GM23338 (cell line): ENCODE data around the gene NOSTRIN. TPM values are rescaled to one million over a fixed set of nuclear protein-coding genes. Genes with fewer than 3 reads are reported as not detected.

ENCODE experiments used
- ATAC-seq: fragments of 200-7000 bp; cut with Tn5 transposase; 3 replicates; pipeline ENCODE4 v1.9.1; 2020
- DNase-seq: peaks from one replicate; pipeline ENCODE4 v3.0.0-alpha.2; 2015; ENCODE audit warnings: low spot score
- H2AFZ ChIP-seq: fragments of 200-600 bp; sonication (generic); 2 replicates; pipeline ENCODE4 v1.8.0; 2016; ENCODE audit warnings: antibody characterized with exemption, mild to moderate bottlenecking, moderate library complexity
- H3F3A ChIP-seq: fragments of 200-600 bp; sonication (generic); replicated peaks from 2 replicates; pipeline ENCODE4 v1.8.0; 2017; ENCODE audit warnings: antibody characterized with exemption, mixed run types, low read depth
- H3K27ac ChIP-seq: fragments of 200-600 bp; sonication (generic); 2 replicates; pipeline ENCODE4 v1.6.1; 2016; ENCODE audit warnings: low read depth
- H3K27me3 ChIP-seq: fragments of 200-600 bp; sonication (generic); 2 replicates; pipeline ENCODE4 v1.8.0; 2016; ENCODE audit warnings: mild to moderate bottlenecking, mixed run types, moderate library complexity; ENCODE audit not compliant: insufficient read depth
- H3K36me3 ChIP-seq: fragments of 200-600 bp; sonication (generic); 2 replicates; pipeline ENCODE4 v1.8.0; 2016; ENCODE audit warnings: mild to moderate bottlenecking; ENCODE audit not compliant: insufficient read depth
- H3K4me1 ChIP-seq: fragments of 200-600 bp; sonication (generic); 2 replicates; pipeline ENCODE4 v1.8.0; 2016; ENCODE audit warnings: mild to moderate bottlenecking, moderate library complexity; ENCODE audit not compliant: insufficient read depth
- H3K4me2 ChIP-seq: fragments of 200-600 bp; sonication (generic); 2 replicates; pipeline ENCODE4 v1.7.1; 2017; ENCODE audit warnings: mixed run types
- H3K4me3 ChIP-seq: fragments of 200-600 bp; sonication (generic); 2 replicates; pipeline ENCODE4 v1.6.1; 2016; ENCODE audit warnings: mixed run types
- H3K79me2 ChIP-seq: fragments of 200-600 bp; sonication (generic); replicated peaks from 2 replicates; pipeline ENCODE4 v1.8.0; 2017; ENCODE audit warnings: mild to moderate bottlenecking; ENCODE audit not compliant: insufficient read depth
- H3K9me2 ChIP-seq: fragments of 200-600 bp; sonication (generic); 2 replicates; pipeline ENCODE4 v1.8.0; 2017; ENCODE audit not compliant: insufficient read depth
- H4K20me1 ChIP-seq: fragments of 200-600 bp; sonication (generic); replicated peaks from 2 replicates; pipeline ENCODE4 v1.8.0; 2017; ENCODE audit warnings: mild to moderate bottlenecking; ENCODE audit not compliant: insufficient read depth
- H3K27ac Mint-ChIP-seq: 2 replicates; pipeline ENCODE4 v1.8.0; 2020; ENCODE audit warnings: inconsistent platforms, mild to moderate bottlenecking, moderate library complexity, mixed read lengths
- H3K27me3 Mint-ChIP-seq: 3 replicates; pipeline ENCODE4 v1.8.0; 2022; ENCODE audit warnings: low read depth, mild to moderate bottlenecking, moderate library complexity, mixed read lengths, inconsistent platforms; ENCODE audit not compliant: insufficient read depth, poor library complexity
- H3K36me3 Mint-ChIP-seq: 3 replicates; pipeline ENCODE4 v1.8.0; 2021; ENCODE audit warnings: low read depth, mild to moderate bottlenecking, inconsistent platforms, moderate library complexity, mixed read lengths
- H3K4me1 Mint-ChIP-seq: 3 replicates; pipeline ENCODE4 v1.8.0; 2020; ENCODE audit warnings: mild to moderate bottlenecking, inconsistent platforms, mixed read lengths
- H3K4me3 Mint-ChIP-seq: 3 replicates; pipeline ENCODE4 v1.8.0; 2021; ENCODE audit warnings: moderate library complexity, mild to moderate bottlenecking, inconsistent platforms, mixed read lengths
- H3K9me3 Mint-ChIP-seq: 3 replicates; pipeline ENCODE4 v1.8.0; 2020; ENCODE audit warnings: moderate library complexity, mild to moderate bottlenecking, inconsistent platforms, mixed read lengths
- CREB1 ChIP-seq: fragments of 250-450 bp; sonication (Bioruptor Pico); IDR thresholded peaks from 2 replicates; pipeline ENCODE4 v1.5.0; 2020; ENCODE audit warnings: low read depth, mild to moderate bottlenecking, moderate library complexity
- CTCF ChIP-seq, 2 experiments: fragments of 200-600 bp in 1 of 2; sonication (generic) in 1 of 2; conservative IDR thresholded peaks; 2 replicates each; pipeline versions ENCODE4 v1.5.1 to v1.6.1; 2016 to 2017; ENCODE audit warnings: antibody characterized with exemption in 2 of 2, low read depth in 2 of 2, mild to moderate bottlenecking in 2 of 2, moderate library complexity in 1 of 2
- ETS1 ChIP-seq: IDR thresholded peaks from 2 replicates; pipeline ENCODE4 v1.6.1; 2016; ENCODE audit warnings: antibody characterized with exemption
- EZH2 ChIP-seq: fragments of 200-600 bp; sonication (generic); IDR thresholded peaks from one replicate; pipeline ENCODE4 v1.8.0; 2017; ENCODE audit warnings: antibody characterized with exemption, mild to moderate bottlenecking, low read depth; ENCODE audit not compliant: unreplicated experiment
- EZH2phosphoT487 ChIP-seq: fragments of 200-600 bp; sonication (generic); IDR thresholded peaks from one replicate; pipeline ENCODE4 v1.8.1; 2018; ENCODE audit warnings: antibody characterized with exemption; ENCODE audit not compliant: unreplicated experiment
- NANOG ChIP-seq: IDR thresholded peaks from 2 replicates; pipeline ENCODE4 v1.6.1; 2016; ENCODE audit warnings: antibody characterized with exemption, borderline replicate concordance
- POLR2AphosphoS5 ChIP-seq: IDR thresholded peaks from 2 replicates; pipeline ENCODE4 v1.6.1; 2016; ENCODE audit warnings: antibody characterized with exemption, low read depth
- STAT1 ChIP-seq: IDR thresholded peaks from one replicate; pipeline ENCODE4 v1.6.1; 2016; ENCODE audit warnings: antibody characterized with exemption; ENCODE audit not compliant: unreplicated experiment
- ZNF114 ChIP-seq: fragments of 250-450 bp; sonication (Bioruptor Pico); IDR thresholded peaks from 2 replicates; pipeline ENCODE4 v1.5.0; 2020; ENCODE audit warnings: mild to moderate bottlenecking, moderate library complexity
- polyA plus RNA-seq: library from polyadenylated mRNA; unstranded; fragments of >200 nt; fragmentation: Nextera tagmentation; extraction: Ambion mirVana; gene quantifications from 2 replicates; pipeline ENCODE4 v1.2.1, GENCODE V29; 2016
- total RNA-seq: library from RNA; depleted of rRNA; stranded (reverse); fragments of >200 nt; shearing (Covaris generic); gene quantifications from 2 replicates; pipeline ENCODE4 v1.2.3, GENCODE V29; 2014
- TF ChIP-seq, protein P1 (sequence below): fragments of 250-450 bp; sonication (Bioruptor Pico); IDR thresholded peaks from 2 replicates; pipeline ENCODE4 v1.5.0; 2020; ENCODE audit warnings: mild to moderate bottlenecking, moderate library complexity

Gene NOSTRIN
- total and polyA plus RNA-seq, 2 experiments from 2014 or later: 1.8 TPM; not detected in 1

GRCh38 chr2:168789776-168790175, 12.7 kb upstream of the NOSTRIN start:
- Histone ChIP-seq H3F3A (no peaks in the 10 kb centered on the region), H3K4me1 (no peaks in the 10 kb centered on the region), H3K27me3 (no peaks in the 10 kb centered on the region), H3K27ac (no peak overlapping the region), H3K4me2 (no peak overlapping the region), H3K4me3 (no peak overlapping the region), H3K9me2 (peaks cover 10% of the 10 kb centered on the region), H4K20me1 (no peaks in the 10 kb centered on the region), H3K79me2 (no peaks in the 10 kb centered on the region), H2AFZ (no peak overlapping the region), H3K36me3 (no peaks in the 10 kb centered on the region)
- H3K4me3 Mint-ChIP-seq: no peak overlapping the region
- no peak for DNase-seq
- no peaks in the 10 kb centered on the region for H3K36me3 Mint-ChIP-seq
- H3K4me1 Mint-ChIP-seq: peaks cover 3% of the 10 kb centered on the region; the same call in 2 of the 3 replicates
- H3K27ac Mint-ChIP-seq: no peak overlapping the region
- TF ChIP-seq ZNF114 (CRISPR knock-in tag) (no peak), POLR2AphosphoS5 (no peak), NANOG (no peak), CTCF (conservative IDR thresholded peaks at IDR 0.05; ENCODE audit: low read depth in 2 of 2) (no peak), ETS1 (no peak), EZH2phosphoT487 (no peak), CREB1 (CRISPR knock-in tag) (no peak), STAT1 (no peak), EZH2 (no peak)
- TF ChIP-seq, protein P1, sequence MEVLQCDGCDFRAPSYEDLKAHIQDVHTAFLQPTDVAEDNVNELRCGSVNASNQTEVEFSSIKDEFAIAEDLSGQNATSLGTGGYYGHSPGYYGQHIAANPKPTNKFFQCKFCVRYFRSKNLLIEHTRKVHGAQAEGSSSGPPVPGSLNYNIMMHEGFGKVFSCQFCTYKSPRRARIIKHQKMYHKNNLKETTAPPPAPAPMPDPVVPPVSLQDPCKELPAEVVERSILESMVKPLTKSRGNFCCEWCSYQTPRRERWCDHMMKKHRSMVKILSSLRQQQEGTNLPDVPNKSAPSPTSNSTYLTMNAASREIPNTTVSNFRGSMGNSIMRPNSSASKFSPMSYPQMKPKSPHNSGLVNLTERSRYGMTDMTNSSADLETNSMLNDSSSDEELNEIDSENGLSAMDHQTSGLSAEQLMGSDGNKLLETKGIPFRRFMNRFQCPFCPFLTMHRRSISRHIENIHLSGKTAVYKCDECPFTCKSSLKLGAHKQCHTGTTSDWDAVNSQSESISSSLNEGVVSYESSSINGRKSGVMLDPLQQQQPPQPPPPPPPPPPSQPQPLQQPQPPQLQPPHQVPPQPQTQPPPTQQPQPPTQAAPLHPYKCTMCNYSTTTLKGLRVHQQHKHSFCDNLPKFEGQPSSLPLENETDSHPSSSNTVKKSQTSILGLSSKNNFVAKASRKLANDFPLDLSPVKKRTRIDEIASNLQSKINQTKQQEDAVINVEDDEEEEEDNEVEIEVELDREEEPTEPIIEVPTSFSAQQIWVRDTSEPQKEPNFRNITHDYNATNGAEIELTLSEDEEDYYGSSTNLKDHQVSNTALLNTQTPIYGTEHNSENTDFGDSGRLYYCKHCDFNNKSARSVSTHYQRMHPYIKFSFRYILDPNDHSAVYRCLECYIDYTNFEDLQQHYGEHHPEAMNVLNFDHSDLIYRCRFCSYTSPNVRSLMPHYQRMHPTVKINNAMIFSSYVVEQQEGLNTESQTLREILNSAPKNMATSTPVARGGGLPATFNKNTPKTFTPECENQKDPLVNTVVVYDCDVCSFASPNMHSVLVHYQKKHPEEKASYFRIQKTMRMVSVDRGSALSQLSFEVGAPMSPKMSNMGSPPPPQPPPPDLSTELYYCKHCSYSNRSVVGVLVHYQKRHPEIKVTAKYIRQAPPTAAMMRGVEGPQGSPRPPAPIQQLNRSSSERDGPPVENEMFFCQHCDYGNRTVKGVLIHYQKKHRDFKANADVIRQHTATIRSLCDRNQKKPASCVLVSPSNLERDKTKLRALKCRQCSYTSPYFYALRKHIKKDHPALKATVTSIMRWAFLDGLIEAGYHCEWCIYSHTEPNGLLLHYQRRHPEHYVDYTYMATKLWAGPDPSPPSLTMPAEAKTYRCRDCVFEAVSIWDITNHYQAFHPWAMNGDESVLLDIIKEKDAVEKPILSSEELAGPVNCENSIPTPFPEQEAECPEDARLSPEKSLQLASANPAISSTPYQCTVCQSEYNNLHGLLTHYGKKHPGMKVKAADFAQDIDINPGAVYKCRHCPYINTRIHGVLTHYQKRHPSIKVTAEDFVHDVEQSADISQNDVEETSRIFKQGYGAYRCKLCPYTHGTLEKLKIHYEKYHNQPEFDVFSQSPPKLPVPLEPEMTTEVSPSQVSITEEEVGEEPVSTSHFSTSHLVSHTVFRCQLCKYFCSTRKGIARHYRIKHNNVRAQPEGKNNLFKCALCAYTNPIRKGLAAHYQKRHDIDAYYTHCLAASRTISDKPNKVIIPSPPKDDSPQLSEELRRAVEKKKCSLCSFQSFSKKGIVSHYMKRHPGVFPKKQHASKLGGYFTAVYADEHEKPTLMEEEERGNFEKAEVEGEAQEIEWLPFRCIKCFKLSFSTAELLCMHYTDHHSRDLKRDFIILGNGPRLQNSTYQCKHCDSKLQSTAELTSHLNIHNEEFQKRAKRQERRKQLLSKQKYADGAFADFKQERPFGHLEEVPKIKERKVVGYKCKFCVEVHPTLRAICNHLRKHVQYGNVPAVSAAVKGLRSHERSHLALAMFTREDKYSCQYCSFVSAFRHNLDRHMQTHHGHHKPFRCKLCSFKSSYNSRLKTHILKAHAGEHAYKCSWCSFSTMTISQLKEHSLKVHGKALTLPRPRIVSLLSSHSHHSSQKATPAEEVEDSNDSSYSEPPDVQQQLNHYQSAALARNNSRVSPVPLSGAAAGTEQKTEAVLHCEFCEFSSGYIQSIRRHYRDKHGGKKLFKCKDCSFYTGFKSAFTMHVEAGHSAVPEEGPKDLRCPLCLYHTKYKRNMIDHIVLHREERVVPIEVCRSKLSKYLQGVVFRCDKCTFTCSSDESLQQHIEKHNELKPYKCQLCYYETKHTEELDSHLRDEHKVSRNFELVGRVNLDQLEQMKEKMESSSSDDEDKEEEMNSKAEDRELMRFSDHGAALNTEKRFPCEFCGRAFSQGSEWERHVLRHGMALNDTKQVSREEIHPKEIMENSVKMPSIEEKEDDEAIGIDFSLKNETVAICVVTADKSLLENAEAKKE (CRISPR knock-in tag): no peak
- H3K9me3 Mint-ChIP-seq: no peaks in the 10 kb centered on the region; the same call in 1 of the 3 replicates
- no peak for ATAC-seq
- peaks cover 2% of the 10 kb centered on the region for H3K27me3 Mint-ChIP-seq
